ENCODE measurements around the gene PPP2R2B.

DNA sequence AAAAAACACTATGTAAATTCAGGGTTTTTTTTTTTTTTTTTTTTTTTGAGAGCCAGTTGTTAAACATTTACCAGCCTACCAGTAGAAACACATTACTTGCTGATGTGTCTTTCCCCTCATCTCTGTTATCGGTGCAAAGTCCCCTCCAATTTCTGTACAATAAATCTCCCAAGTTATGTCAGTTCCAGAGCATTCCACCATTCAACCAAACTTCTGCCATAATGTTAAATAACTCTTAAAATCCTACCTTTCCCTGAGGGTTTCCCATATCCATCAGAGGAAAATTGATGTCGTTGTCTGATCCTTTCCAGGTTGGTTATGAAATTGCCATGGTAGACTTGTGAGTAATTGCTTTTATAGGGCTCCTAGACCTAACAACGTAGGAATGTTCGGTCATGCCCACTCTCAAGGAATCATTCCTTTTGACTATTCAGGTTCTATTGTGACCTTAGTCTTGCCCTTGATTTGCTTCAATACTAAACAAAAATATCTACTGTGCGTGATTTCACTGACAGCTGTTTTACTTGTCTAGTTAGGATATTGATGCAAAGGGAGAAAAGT, 5.6 kb upstream of the PPP2R2B start:
- TF ChIP-seq, protein P1, sequence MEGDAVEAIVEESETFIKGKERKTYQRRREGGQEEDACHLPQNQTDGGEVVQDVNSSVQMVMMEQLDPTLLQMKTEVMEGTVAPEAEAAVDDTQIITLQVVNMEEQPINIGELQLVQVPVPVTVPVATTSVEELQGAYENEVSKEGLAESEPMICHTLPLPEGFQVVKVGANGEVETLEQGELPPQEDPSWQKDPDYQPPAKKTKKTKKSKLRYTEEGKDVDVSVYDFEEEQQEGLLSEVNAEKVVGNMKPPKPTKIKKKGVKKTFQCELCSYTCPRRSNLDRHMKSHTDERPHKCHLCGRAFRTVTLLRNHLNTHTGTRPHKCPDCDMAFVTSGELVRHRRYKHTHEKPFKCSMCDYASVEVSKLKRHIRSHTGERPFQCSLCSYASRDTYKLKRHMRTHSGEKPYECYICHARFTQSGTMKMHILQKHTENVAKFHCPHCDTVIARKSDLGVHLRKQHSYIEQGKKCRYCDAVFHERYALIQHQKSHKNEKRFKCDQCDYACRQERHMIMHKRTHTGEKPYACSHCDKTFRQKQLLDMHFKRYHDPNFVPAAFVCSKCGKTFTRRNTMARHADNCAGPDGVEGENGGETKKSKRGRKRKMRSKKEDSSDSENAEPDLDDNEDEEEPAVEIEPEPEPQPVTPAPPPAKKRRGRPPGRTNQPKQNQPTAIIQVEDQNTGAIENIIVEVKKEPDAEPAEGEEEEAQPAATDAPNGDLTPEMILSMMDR (IDR thresholded peaks at IDR 0.05): no peak
- TF ChIP-seq POLR2A (IDR thresholded peaks at IDR 0.05): no peak

All from esophagus squamous epithelium (tissue), 4 donors.